Measurements from ENCODE around the gene MAB21L4.

Gene MAB21L4

GRCh38 chr2:240901986-240902614 lies 6.1 kb upstream of the MAB21L4 start:
- no peaks in the 10 kb centered on the region for H3K36me3 Mint-ChIP-seq (ENCODE audit: insufficient read depth)
- no peak overlapping the region for H3K27ac Mint-ChIP-seq (ENCODE audit: low read depth)
- H3K9me3 Mint-ChIP-seq = no peaks in the 10 kb centered on the region
- no peak overlapping the region for H3K4me3 Mint-ChIP-seq
- ATAC-seq (replicated peaks; ENCODE audit: extremely low read depth, poor library complexity, severe bottlenecking) (no peak), DNase-seq (ENCODE audit: low spot score in 2 of 2) (no peak)
- H3K27me3 Mint-ChIP-seq = peaks cover 38% of the 10 kb centered on the region
- no peaks in the 10 kb centered on the region for H3K4me1 Mint-ChIP-seq

- Mint-ChIP-seq H3K9me3 (no peaks in the 10 kb centered on the region), H3K4me1 (no peaks in the 10 kb centered on the region), H3K27ac (ENCODE audit: low read depth) (no peak overlapping the region), H3K4me3 (no peak overlapping the region), H3K27me3 (peaks cover 35% of the 10 kb centered on the region), H3K36me3 (ENCODE audit: insufficient read depth) (no peaks in the 10 kb centered on the region)
- ATAC-seq (replicated peaks; ENCODE audit: extremely low read depth, poor library complexity, severe bottlenecking) = no peak
- DNase-seq (ENCODE audit: low spot score in 2 of 2) = no peak
Measured at GRCh38 chr2:240900141-240900860, 4.3 kb upstream of the MAB21L4 start.

GRCh38 chr2:240899468-240899865 lies 3.5 kb upstream of the MAB21L4 start:
- no peak for ATAC-seq (replicated peaks; ENCODE audit: extremely low read depth, poor library complexity, severe bottlenecking)
- Mint-ChIP-seq H3K4me3 (no peak overlapping the region), H3K4me1 (no peaks in the 10 kb centered on the region), H3K27me3 (peaks cover 35% of the 10 kb centered on the region), H3K9me3 (no peaks in the 10 kb centered on the region), H3K36me3 (ENCODE audit: insufficient read depth) (no peaks in the 10 kb centered on the region), H3K27ac (ENCODE audit: low read depth) (no peak overlapping the region)
- no peak for DNase-seq (ENCODE audit: low spot score in 2 of 2)

- DNase-seq (ENCODE audit: low spot score in 2 of 2) = no peak
- Mint-ChIP-seq H3K27ac (ENCODE audit: low read depth) (no peak overlapping the region), H3K9me3 (no peaks in the 10 kb centered on the region), H3K27me3 (peaks cover 35% of the 10 kb centered on the region), H3K4me1 (no peaks in the 10 kb centered on the region), H3K4me3 (no peak overlapping the region), H3K36me3 (ENCODE audit: insufficient read depth) (no peaks in the 10 kb centered on the region)
- no peak for ATAC-seq (replicated peaks; ENCODE audit: extremely low read depth, poor library complexity, severe bottlenecking)
Measured at GRCh38 chr2:240898731-240899467, 2.9 kb upstream of the MAB21L4 start.

- Mint-ChIP-seq H3K27me3 (peaks cover 35% of the 10 kb centered on the region), H3K4me3 (no peak overlapping the region), H3K27ac (ENCODE audit: low read depth) (no peak overlapping the region), H3K36me3 (ENCODE audit: insufficient read depth) (no peaks in the 10 kb centered on the region), H3K9me3 (no peaks in the 10 kb centered on the region), H3K4me1 (no peaks in the 10 kb centered on the region)
- no peak for DNase-seq (ENCODE audit: low spot score in 2 of 2)
- ATAC-seq (replicated peaks; ENCODE audit: extremely low read depth, poor library complexity, severe bottlenecking) = no peak
Measured at GRCh38 chr2:240898108-240898730, 2.3 kb upstream of the MAB21L4 start.

GRCh38 chr2:240896871-240897692 lies 1.1 kb upstream of the MAB21L4 start:
- no peak overlapping the region for H3K4me3 Mint-ChIP-seq
- ATAC-seq (replicated peaks; ENCODE audit: extremely low read depth, poor library complexity, severe bottlenecking) (no peak), DNase-seq (ENCODE audit: low spot score in 2 of 2) (no peak)
- no peaks in the 10 kb centered on the region for H3K36me3 Mint-ChIP-seq (ENCODE audit: insufficient read depth)
- no peaks in the 10 kb centered on the region for H3K9me3 Mint-ChIP-seq
- H3K27ac Mint-ChIP-seq (ENCODE audit: low read depth) = no peak overlapping the region
- peaks cover 35% of the 10 kb centered on the region for H3K27me3 Mint-ChIP-seq
- H3K4me1 Mint-ChIP-seq = no peaks in the 10 kb centered on the region

GRCh38 chr2:240896394-240896793 lies 438 bp upstream of the MAB21L4 start:
- Mint-ChIP-seq H3K36me3 (ENCODE audit: insufficient read depth) (no peaks in the 10 kb centered on the region), H3K9me3 (no peaks in the 10 kb centered on the region), H3K4me3 (no peak overlapping the region), H3K4me1 (no peaks in the 10 kb centered on the region), H3K27me3 (peaks cover 34% of the 10 kb centered on the region), H3K27ac (ENCODE audit: low read depth) (no peak overlapping the region)
- DNase-seq (ENCODE audit: low spot score in 2 of 2) = no peak
- no peak for ATAC-seq (replicated peaks; ENCODE audit: extremely low read depth, poor library complexity, severe bottlenecking)

GRCh38 chr2:240894836-240895558 lies 959 bp downstream of the MAB21L4 start:
- no peak for ATAC-seq (replicated peaks; ENCODE audit: extremely low read depth, poor library complexity, severe bottlenecking)
- H3K9me3 Mint-ChIP-seq = no peaks in the 10 kb centered on the region
- H3K4me3 Mint-ChIP-seq = no peak overlapping the region
- H3K27me3 Mint-ChIP-seq = peaks cover 26% of the 10 kb centered on the region
- no peak for DNase-seq (ENCODE audit: low spot score in 2 of 2)
- no peaks in the 10 kb centered on the region for H3K36me3 Mint-ChIP-seq (ENCODE audit: insufficient read depth)
- no peaks in the 10 kb centered on the region for H3K4me1 Mint-ChIP-seq
- no peak overlapping the region for H3K27ac Mint-ChIP-seq (ENCODE audit: low read depth)

- peaks cover 21% of the 10 kb centered on the region for H3K27me3 Mint-ChIP-seq
- no peak overlapping the region for H3K4me3 Mint-ChIP-seq
- no peak for ATAC-seq (replicated peaks; ENCODE audit: extremely low read depth, poor library complexity, severe bottlenecking)
Measured at GRCh38 chr2:240894006-240894405, 1.9 kb downstream of the MAB21L4 start.

GRCh38 chr2:240893363-240893844 lies 2.6 kb downstream of the MAB21L4 start:
- Mint-ChIP-seq H3K27me3 (peaks cover 15% of the 10 kb centered on the region), H3K4me3 (no peak overlapping the region)

More at GRCh38 chr2:240894006-240894405, 1.9 kb downstream of the MAB21L4 start:
- no peaks in the 10 kb centered on the region for H3K36me3 Mint-ChIP-seq (ENCODE audit: insufficient read depth)
- H3K27ac Mint-ChIP-seq (ENCODE audit: low read depth) = no peak overlapping the region
- H3K4me1 Mint-ChIP-seq = no peaks in the 10 kb centered on the region
- DNase-seq (ENCODE audit: low spot score in 2 of 2) = no peak
- H3K9me3 Mint-ChIP-seq = no peaks in the 10 kb centered on the region

GRCh38 chr2:240892925-240893324 lies 3.0 kb downstream of the MAB21L4 start:
- H3K27ac Mint-ChIP-seq (ENCODE audit: low read depth) = no peak overlapping the region
- ATAC-seq (replicated peaks; ENCODE audit: extremely low read depth, poor library complexity, severe bottlenecking) (no peak), DNase-seq (ENCODE audit: low spot score in 2 of 2) (no peak)
- no peaks in the 10 kb centered on the region for H3K4me1 Mint-ChIP-seq
- H3K36me3 Mint-ChIP-seq (ENCODE audit: insufficient read depth) = no peaks in the 10 kb centered on the region
- peaks cover 10% of the 10 kb centered on the region for H3K27me3 Mint-ChIP-seq
- H3K4me3 Mint-ChIP-seq = no peak overlapping the region
- H3K9me3 Mint-ChIP-seq = no peaks in the 10 kb centered on the region

More at GRCh38 chr2:240893363-240893844, 2.6 kb downstream of the MAB21L4 start:
- DNase-seq (ENCODE audit: low spot score in 2 of 2) (no peak), ATAC-seq (replicated peaks; ENCODE audit: extremely low read depth, poor library complexity, severe bottlenecking) (no peak)
- H3K36me3 Mint-ChIP-seq (ENCODE audit: insufficient read depth) = no peaks in the 10 kb centered on the region
- H3K27ac Mint-ChIP-seq (ENCODE audit: low read depth) = no peak overlapping the region
- H3K9me3 Mint-ChIP-seq = no peaks in the 10 kb centered on the region
- no peaks in the 10 kb centered on the region for H3K4me1 Mint-ChIP-seq

Data from central memory CD8-positive, alpha-beta T cell (primary cell).